T-cell (primary cell): ENCODE results near the gene PDF. TPM values are rescaled to one million over a fixed set of nuclear protein-coding genes. Genes with fewer than 3 reads are reported as not detected.

ENCODE experiments used
- ATAC-seq, 4 experiments: fragments of 200-7000 bp in 3 of 4; fragments of 150-1000 bp in 1 of 4; cut with Tn5 transposase; replicated peaks in 1 of 4; 1 replicate in 3 of 4; 2 replicates in 1 of 4; pipeline ENCODE4 v1.10.0; 2021; ENCODE audit warnings: moderate library complexity in 3 of 4, mild to moderate bottlenecking in 2 of 4, moderate number of reproducible peaks in 1 of 4
- CTCF ChIA-PET, 2 donors: fragments of 300-600 bp; sonication (Branson Sonifier 250); formaldehyde crosslinking; loops; one replicate each; lab custom pipeline; 2022; ENCODE audit warnings: antibody characterized with exemption in 2 of 2; lab: Charles Lee
- POLR2A ChIA-PET, 2 donors: fragments of 300-600 bp; sonication (Branson Sonifier 250); formaldehyde crosslinking; loops; one replicate each; lab custom pipeline; 2022; ENCODE audit warnings: antibody characterized with exemption in 2 of 2; lab: Charles Lee
- DNase-seq, 35 experiments: peaks; one replicate each; pipeline versions ENCODE4 v3.0.0 to v3.0.0-alpha.2; 2013 to 2023
- H3K27ac ChIP-seq: one replicate; pipeline ENCODE4 v1.5.1; 2013; ENCODE audit warnings: low read length
- H3K27me3 ChIP-seq, 2 experiments: replicated peaks in 1 of 2; 1 replicate in 1 of 2; 2 replicates in 1 of 2; pipeline versions ENCODE4 v1.6.1 to v1.7.0; 2013; ENCODE audit warnings: low read length in 1 of 2, mixed read lengths in 1 of 2; ENCODE audit not compliant: control insufficient read depth in 2 of 2, insufficient read depth in 2 of 2; ENCODE audit errors: extremely low read depth in 1 of 2
- H3K36me3 ChIP-seq, 2 donors: 1 replicate in 1 of 2; 2 replicates in 1 of 2; pipeline versions ENCODE4 v1.6.1 to v1.7.0; 2013; ENCODE audit warnings: low read length in 1 of 2; ENCODE audit not compliant: control insufficient read depth in 2 of 2, insufficient read depth in 1 of 2; ENCODE audit errors: extremely low read depth in 1 of 2
- H3K4me1 ChIP-seq, 2 experiments: 1 replicate in 1 of 2; 2 replicates in 1 of 2; pipeline versions ENCODE4 v1.6.1 to v1.7.0; 2013; ENCODE audit warnings: low read length in 2 of 2, mixed read lengths in 1 of 2; ENCODE audit not compliant: insufficient read depth in 2 of 2, control insufficient read depth in 1 of 2; ENCODE audit errors: extremely low read depth in 1 of 2
- H3K4me3 ChIP-seq, 2 donors: 1 replicate in 1 of 2; 2 replicates in 1 of 2; pipeline versions ENCODE4 v1.5.1 to v1.7.0; 2013; ENCODE audit warnings: mild to moderate bottlenecking in 2 of 2, low read length in 1 of 2, moderate library complexity in 1 of 2; ENCODE audit not compliant: control insufficient read depth in 1 of 2; ENCODE audit errors: extremely low read depth in 1 of 2
- H3K9me3 ChIP-seq: 2 replicates; pipeline ENCODE4 v1.7.0; 2013
- H3K27ac Mint-ChIP-seq, 2 donors: one replicate each; pipeline ENCODE4 v1.8.0; 2020 to 2021; ENCODE audit warnings: mild to moderate bottlenecking in 2 of 2, mixed read lengths in 2 of 2
- H3K27me3 Mint-ChIP-seq, 2 donors: one replicate each; pipeline ENCODE4 v1.8.0; 2021 to 2022; ENCODE audit warnings: mixed read lengths in 2 of 2
- H3K36me3 Mint-ChIP-seq: one replicate; pipeline ENCODE4 v1.8.0; 2021; ENCODE audit warnings: mixed read lengths
- H3K4me1 Mint-ChIP-seq, 3 donors: one replicate each; pipeline ENCODE4 v1.8.0; 2020 to 2022; ENCODE audit warnings: mixed read lengths in 3 of 3, mild to moderate bottlenecking in 1 of 3
- H3K4me3 Mint-ChIP-seq, 3 donors: one replicate each; pipeline ENCODE4 v1.8.0; 2020 to 2022; ENCODE audit warnings: mild to moderate bottlenecking in 3 of 3, mixed read lengths in 3 of 3, moderate library complexity in 3 of 3
- H3K9me3 Mint-ChIP-seq, 3 donors: one replicate each; pipeline ENCODE4 v1.8.0; 2020 to 2022; ENCODE audit warnings: mixed read lengths in 3 of 3
- WGBS: methylation state at CpG from one replicate; pipeline ENCODE4 v1.1.5; 2013; ENCODE audit warnings: missing lambda C conversion rate; ENCODE audit not compliant: insufficient coverage; 5-methylcytosine and 5-hydroxymethylcytosine counted together
- total RNA-seq, 35 experiments: library from RNA in 6 of 35; stranded (reverse) in 6 of 35; fragments of 120-200 nt in 1 of 35; gene quantifications; one replicate each; pipeline versions ENCODE4 v1.2.1 to v1.2.4 and lab custom pipeline; 2013 to 2026

Gene PDF
- total RNA-seq, 5 donors from 2014 or later (not counting 1 experiment from before 2014, with no cell fraction given), result 5.3 to 20.5 (median 16.1) TPM

DNA sequence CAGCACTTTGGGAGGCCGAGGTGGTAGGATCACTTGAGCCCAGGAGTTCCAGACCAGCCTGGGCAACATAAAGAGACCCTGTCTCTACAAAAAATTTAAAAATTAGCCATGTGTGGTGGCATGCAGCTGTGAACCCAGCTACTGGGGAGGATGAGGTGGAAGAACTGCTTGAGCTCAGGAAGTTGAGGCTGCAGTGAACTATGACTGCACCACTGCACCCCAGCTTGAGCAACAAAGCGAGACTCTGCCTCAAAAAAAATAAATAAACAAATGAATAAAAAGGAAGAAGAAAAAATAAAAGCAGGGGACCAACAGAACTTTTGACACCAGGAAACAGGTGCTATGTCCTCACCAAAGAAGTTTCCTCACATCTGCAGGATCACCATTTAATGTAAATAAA is 41.2 kb upstream of the PDF start:
- H3K4me1 ChIP-seq, result no peaks in the 10 kb centered on the region
- Mint-ChIP-seq H3K9me3 (no peaks in the 10 kb centered on the region), H3K4me3 (no peak overlapping the region), H3K27me3 (no peaks in the 10 kb centered on the region), H3K4me1 (peaks cover 9 to 24% (median 12%) of the 10 kb centered on the region in 3 donors), H3K27ac (peak overlapping the region in 1 of 2 donors; percentile 63), H3K36me3 (peaks cover 44% of the 10 kb centered on the region)
- peaks cover 13 to 50% of the 10 kb centered on the region in 2 donors for H3K36me3 ChIP-seq
- no peak overlapping the region for H3K4me3 ChIP-seq
- POLR2A ChIA-PET, result interaction anchor here in 1 of 2 donors (0.5 kb wide), 1 partner anchor 237 kb away, joined by 8 read pairs; no protein-coding TSS in a partner anchor
- ATAC-seq (no peak), DNase-seq (no peak)
- no peaks in the 10 kb centered on the region for H3K27me3 ChIP-seq
- H3K27ac ChIP-seq, result no peak overlapping the region
- CTCF ChIA-PET, result no interaction called here
- no CpG with 5 or more reads among the region's 2 CpGs for WGBS
- H3K9me3 ChIP-seq, result no peaks in the 10 kb centered on the region

DNA sequence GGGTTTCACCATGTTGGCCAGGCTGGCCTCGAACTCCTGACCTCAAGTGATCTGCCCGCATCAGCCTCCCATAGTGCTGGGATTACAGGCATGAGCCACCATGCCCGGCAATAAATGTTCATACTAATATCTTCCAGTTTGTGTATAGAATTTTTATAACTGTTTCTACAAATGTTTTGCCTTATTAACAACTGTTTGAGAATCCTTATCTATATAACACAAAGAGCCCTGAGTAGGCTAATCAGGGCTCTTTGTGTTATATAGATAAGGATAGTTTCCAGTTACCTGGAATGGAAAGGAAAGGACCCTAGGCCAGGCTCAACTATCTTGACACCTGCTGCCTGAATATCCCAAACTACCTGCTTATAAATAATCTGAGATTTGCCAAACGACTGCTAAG is 38.5 kb upstream of the PDF start:
- ATAC-seq (no peak), DNase-seq (no peak)
- ChIA-PET POLR2A (no interaction called here), CTCF (interaction anchor here in 1 of 2 donors (0.6 kb wide), 1 partner anchor 57 kb away, joined by 4 read pairs; no protein-coding TSS in a partner anchor)
- Histone ChIP-seq H3K27me3 (no peaks in the 10 kb centered on the region), H3K9me3 (no peaks in the 10 kb centered on the region), H3K27ac (no peak overlapping the region), H3K4me3 (no peak overlapping the region), H3K4me1 (no peaks in the 10 kb centered on the region), H3K36me3 (peaks cover 19 to 73% of the 10 kb centered on the region in 2 donors)
- peaks cover 57% of the 10 kb centered on the region for H3K36me3 Mint-ChIP-seq
- no peaks in the 10 kb centered on the region for H3K27me3 Mint-ChIP-seq
- 100% methylated on average over 2 of the region's 4 CpGs for WGBS
- peaks cover 4 to 29% (median 11%) of the 10 kb centered on the region in 3 donors for H3K4me1 Mint-ChIP-seq
- no peak overlapping the region for H3K27ac Mint-ChIP-seq
- H3K4me3 Mint-ChIP-seq, result no peak overlapping the region
- H3K9me3 Mint-ChIP-seq, result no peaks in the 10 kb centered on the region

DNA sequence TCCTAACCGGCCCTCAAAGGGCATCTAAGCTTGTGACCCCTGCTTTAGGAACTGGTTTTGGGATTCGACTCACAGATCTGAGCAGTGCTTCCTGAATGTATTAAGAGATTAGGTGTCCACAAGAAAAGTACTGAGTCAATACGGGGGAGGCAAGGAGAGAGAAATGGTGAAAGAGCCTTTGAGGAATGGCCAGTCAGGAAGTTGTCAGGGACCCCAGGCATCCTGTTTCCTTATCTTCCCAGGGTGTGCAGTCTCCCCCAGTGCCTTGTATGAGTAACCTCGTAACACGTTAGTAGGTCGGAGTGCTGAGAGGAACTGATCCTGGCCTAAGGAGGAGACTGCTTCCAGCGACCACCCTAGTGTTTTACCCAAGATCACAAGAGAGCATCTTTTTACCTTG is 37.6 kb upstream of the PDF start:
- ChIA-PET POLR2A (no interaction called here), CTCF (no interaction called here)
- DNase-seq (no peak), ATAC-seq (no peak)
- 97% methylated on average over 6 of the region's 7 CpGs for WGBS
- H3K9me3 Mint-ChIP-seq, result no peaks in the 10 kb centered on the region
- no peaks in the 10 kb centered on the region for H3K9me3 ChIP-seq
- no peak overlapping the region for H3K27ac Mint-ChIP-seq
- no peaks in the 10 kb centered on the region for H3K27me3 Mint-ChIP-seq
- H3K4me3 ChIP-seq, result no peak overlapping the region
- no peak overlapping the region for H3K4me3 Mint-ChIP-seq
- H3K4me1 Mint-ChIP-seq, result peaks cover 4 to 25% (median 7%) of the 10 kb centered on the region in 3 donors
- H3K36me3 Mint-ChIP-seq, result peaks cover 57% of the 10 kb centered on the region
- H3K36me3 ChIP-seq, result peaks cover 20 to 78% of the 10 kb centered on the region in 2 donors
- H3K27ac ChIP-seq, result no peak overlapping the region
- H3K4me1 ChIP-seq, result no peaks in the 10 kb centered on the region
- no peaks in the 10 kb centered on the region for H3K27me3 ChIP-seq

DNA sequence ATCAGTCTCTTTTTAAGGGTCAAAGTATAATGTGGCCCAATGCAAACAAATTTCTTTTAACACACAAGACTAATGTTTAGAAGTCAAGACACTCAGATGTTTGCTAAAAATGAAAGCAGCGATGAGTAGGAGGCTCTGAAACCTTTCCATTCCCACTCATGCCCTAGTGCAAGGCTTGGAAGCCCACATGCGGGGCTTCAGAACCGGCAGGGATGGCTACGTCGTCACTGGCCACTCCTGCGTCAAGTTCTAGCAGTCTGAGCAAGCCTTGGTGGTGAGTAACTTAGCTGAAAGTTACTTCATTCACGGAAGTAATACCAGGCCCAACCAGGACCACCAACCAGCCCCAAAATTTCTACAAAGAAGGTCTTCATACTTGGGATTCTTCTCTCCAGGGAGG is 36.0 kb upstream of the PDF start:
- peaks cover 23 to 70% of the 10 kb centered on the region in 2 donors for H3K36me3 ChIP-seq

DNA sequence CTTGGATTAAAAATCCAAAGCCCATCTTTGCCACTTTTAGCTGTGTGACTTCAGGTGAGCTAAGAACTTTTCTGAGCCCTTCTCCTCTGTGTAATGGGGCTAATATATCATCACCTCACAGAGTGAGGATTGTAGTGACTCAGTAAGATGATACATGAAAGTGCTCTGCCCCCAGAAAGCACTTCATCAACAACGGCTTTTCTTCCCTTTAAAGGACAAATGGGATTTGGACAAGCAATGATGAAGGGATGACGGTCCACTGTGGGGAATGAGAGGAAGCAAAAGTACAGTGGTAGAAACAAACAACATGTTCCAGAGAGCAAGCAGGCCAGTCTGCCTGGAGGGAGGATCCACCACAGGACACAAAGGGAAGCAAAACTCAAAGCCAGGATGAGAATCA is 35.5 kb upstream of the PDF start:
- Histone ChIP-seq H3K36me3 (peaks cover 24 to 70% of the 10 kb centered on the region in 2 donors), H3K4me3 (no peak overlapping the region), H3K27ac (no peak overlapping the region), H3K9me3 (no peaks in the 10 kb centered on the region), H3K27me3 (no peaks in the 10 kb centered on the region), H3K4me1 (no peaks in the 10 kb centered on the region)
- H3K36me3 Mint-ChIP-seq, result peaks cover 56% of the 10 kb centered on the region
- POLR2A ChIA-PET, result no interaction called here
- CTCF ChIA-PET, result no interaction called here
- H3K4me3 Mint-ChIP-seq, result no peak overlapping the region
- no peak overlapping the region for H3K27ac Mint-ChIP-seq
- H3K9me3 Mint-ChIP-seq, result no peaks in the 10 kb centered on the region
- H3K4me1 Mint-ChIP-seq, result peaks cover 5 to 18% (median 16%) of the 10 kb centered on the region in 3 donors
- H3K27me3 Mint-ChIP-seq, result no peaks in the 10 kb centered on the region
- ATAC-seq (no peak), DNase-seq (no peak)
- WGBS, result no CpG with 5 or more reads among the region's 2 CpGs

More for the DNA sequence above, 36.0 kb upstream of the PDF start:
- Histone ChIP-seq H3K4me3 (no peak overlapping the region), H3K9me3 (no peaks in the 10 kb centered on the region), H3K27me3 (no peaks in the 10 kb centered on the region), H3K27ac (no peak overlapping the region), H3K4me1 (no peaks in the 10 kb centered on the region)
- H3K36me3 Mint-ChIP-seq, result peaks cover 53% of the 10 kb centered on the region
- ATAC-seq (no peak), DNase-seq (no peak)
- no peaks in the 10 kb centered on the region for H3K9me3 Mint-ChIP-seq
- H3K27ac Mint-ChIP-seq, result no peak overlapping the region
- no peaks in the 10 kb centered on the region for H3K27me3 Mint-ChIP-seq
- WGBS, result no CpG with 5 or more reads among the region's 7 CpGs
- CTCF ChIA-PET, result no interaction called here
- POLR2A ChIA-PET, result no interaction called here
- peaks cover 5 to 16% (median 15%) of the 10 kb centered on the region in 3 donors for H3K4me1 Mint-ChIP-seq
- H3K4me3 Mint-ChIP-seq, result no peak overlapping the region

DNA sequence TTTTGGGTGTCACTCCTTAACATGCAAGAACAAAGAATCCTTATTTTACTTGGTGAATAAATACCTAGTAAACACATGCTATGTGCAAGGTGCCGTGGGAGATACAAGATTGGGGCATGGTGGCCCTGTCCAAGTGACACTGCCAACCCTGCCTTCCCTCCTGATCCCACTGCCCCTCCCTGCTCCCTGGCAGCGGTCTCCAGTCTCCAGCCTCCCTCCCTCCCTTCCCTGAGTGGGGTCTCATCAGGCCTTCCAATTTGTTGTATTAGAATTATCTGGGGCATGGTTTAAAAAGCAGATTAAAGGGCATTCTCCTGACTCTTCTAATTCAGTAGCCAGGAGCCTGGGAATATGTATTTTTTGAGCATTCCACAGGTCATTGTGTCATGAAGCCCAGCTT is 33.7 kb upstream of the PDF start:
- no peak overlapping the region for H3K4me3 ChIP-seq
- Mint-ChIP-seq H3K4me3 (no peak overlapping the region), H3K27ac (no peak overlapping the region), H3K9me3 (no peaks in the 10 kb centered on the region), H3K4me1 (peaks cover 5 to 13% (median 7%) of the 10 kb centered on the region in 3 donors), H3K27me3 (no peaks in the 10 kb centered on the region), H3K36me3 (peaks cover 44% of the 10 kb centered on the region)
- H3K27ac ChIP-seq, result no peak overlapping the region
- H3K4me1 ChIP-seq, result no peaks in the 10 kb centered on the region
- DNase-seq, result no peak
- whole genome bisulfite sequencing, result no CpG with 5 or more reads among the region's 2 CpGs
- POLR2A ChIA-PET, result no interaction called here
- no peaks in the 10 kb centered on the region for H3K27me3 ChIP-seq
- H3K9me3 ChIP-seq, result no peaks in the 10 kb centered on the region
- no peak for ATAC-seq
- CTCF ChIA-PET, result no interaction called here
- peaks cover 14 to 66% of the 10 kb centered on the region in 2 donors for H3K36me3 ChIP-seq
